Neutrophil (primary cell): Measurements from ENCODE around the gene DNAH7.

Experiments
- H3K27ac ChIP-seq: fragments of 200-600 bp; sonication (generic); 2 replicates; pipeline ENCODE4 v1.5.1; 2016; ENCODE audit warnings: mild to moderate bottlenecking, moderate library complexity
- H3K27me3 ChIP-seq: fragments of 200-600 bp; sonication (generic); 2 replicates; pipeline ENCODE4 v1.6.0; 2016; ENCODE audit warnings: mild to moderate bottlenecking
- H3K36me3 ChIP-seq: fragments of 200-600 bp; sonication (generic); 2 replicates; pipeline ENCODE4 v1.5.1; 2017
- H3K4me1 ChIP-seq, 2 experiments: fragments of 200-600 bp in 1 of 2; sonication (generic) in 1 of 2; 1 replicate in 1 of 2; 2 replicates in 1 of 2; pipeline versions ENCODE4 v1.5.1 to v1.6.1; 2013 to 2016; ENCODE audit warnings: low read depth in 1 of 2, low read length in 1 of 2, mild to moderate bottlenecking in 1 of 2, moderate library complexity in 1 of 2; ENCODE audit not compliant: control insufficient read depth in 1 of 2, insufficient read depth in 1 of 2
- H3K4me3 ChIP-seq, 2 experiments: fragments of 200-600 bp in 1 of 2; sonication (generic) in 1 of 2; 1 replicate in 1 of 2; 2 replicates in 1 of 2; pipeline ENCODE4 v1.5.1; 2013 to 2016; ENCODE audit warnings: low read depth in 1 of 2, low read length in 1 of 2, mild to moderate bottlenecking in 1 of 2, moderate library complexity in 1 of 2
- H3K9me3 ChIP-seq: fragments of 200-600 bp; sonication (generic); 2 replicates; pipeline ENCODE4 v1.5.1; 2016
- TF ChIP-seq, protein P1 (sequence below): fragments of 200-600 bp; sonication (generic); IDR thresholded peaks from 2 replicates; pipeline ENCODE4 v1.5.1; 2016; ENCODE audit warnings: antibody characterized with exemption

The DNAH7 gene

DNA sequence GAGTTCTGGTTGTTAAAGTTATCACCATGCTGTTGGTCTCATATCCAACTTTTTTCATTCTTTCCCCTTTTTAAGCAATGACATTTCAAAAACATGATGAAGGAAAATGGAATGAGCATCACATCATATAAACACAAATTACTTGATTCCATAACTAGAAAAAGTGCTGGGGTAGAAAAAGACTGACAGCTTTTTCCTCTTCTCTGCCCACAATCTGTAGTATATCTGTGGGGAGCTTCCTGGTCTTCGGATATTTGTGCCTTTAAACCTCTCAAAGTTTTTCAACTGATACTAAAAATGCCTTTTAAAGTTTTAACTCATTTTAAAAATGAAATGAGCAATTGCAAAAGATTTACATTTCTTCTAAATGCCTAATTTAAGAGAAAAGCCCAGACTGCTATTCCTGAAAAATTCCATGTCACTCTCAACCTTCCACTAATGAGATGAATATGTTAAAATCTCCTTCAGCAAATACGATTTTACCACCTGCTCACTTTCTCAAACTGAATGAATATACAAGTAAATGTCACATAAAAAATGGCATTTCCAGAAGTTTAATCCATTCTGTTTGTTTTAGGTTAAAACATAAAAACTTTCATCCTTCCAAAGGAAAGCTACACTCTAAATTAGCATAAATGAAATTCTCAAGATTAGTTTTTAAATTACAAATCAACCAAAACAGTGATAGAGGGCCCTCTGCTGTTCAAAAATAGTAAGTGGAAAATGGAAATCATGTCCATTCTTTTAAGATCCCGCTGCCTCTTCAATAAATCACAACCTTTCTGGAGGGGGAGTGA is 2.1 kb downstream of the DNAH7 start:
- TF ChIP-seq, protein P1, sequence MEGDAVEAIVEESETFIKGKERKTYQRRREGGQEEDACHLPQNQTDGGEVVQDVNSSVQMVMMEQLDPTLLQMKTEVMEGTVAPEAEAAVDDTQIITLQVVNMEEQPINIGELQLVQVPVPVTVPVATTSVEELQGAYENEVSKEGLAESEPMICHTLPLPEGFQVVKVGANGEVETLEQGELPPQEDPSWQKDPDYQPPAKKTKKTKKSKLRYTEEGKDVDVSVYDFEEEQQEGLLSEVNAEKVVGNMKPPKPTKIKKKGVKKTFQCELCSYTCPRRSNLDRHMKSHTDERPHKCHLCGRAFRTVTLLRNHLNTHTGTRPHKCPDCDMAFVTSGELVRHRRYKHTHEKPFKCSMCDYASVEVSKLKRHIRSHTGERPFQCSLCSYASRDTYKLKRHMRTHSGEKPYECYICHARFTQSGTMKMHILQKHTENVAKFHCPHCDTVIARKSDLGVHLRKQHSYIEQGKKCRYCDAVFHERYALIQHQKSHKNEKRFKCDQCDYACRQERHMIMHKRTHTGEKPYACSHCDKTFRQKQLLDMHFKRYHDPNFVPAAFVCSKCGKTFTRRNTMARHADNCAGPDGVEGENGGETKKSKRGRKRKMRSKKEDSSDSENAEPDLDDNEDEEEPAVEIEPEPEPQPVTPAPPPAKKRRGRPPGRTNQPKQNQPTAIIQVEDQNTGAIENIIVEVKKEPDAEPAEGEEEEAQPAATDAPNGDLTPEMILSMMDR = peak; percentile 40
- H3K27me3 ChIP-seq = no peaks in the 10 kb centered on the region

DNA sequence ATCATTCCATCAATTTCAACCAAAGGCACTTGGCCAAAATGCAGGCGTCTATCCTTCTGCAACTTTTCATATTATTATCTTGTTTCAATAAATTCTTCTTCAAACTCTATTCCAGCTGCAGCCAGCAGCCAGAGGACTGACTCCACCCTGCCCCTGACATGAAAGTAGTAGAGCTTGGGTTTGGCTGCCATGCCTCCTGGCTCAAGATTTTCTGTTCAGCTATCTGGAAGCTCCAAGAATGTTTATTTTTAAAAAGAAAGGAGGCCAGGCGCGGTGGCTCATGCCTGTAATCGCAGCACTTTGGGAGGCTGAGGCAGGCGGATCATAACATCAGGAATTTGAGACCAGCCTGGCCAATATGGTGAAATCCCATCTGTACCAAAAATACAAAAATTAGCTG is 4.9 kb downstream of the DNAH7 start:
- H3K9me3 ChIP-seq = no peaks in the 10 kb centered on the region
- no peaks in the 10 kb centered on the region for H3K27me3 ChIP-seq
- H3K27ac ChIP-seq = no peak overlapping the region
- TF ChIP-seq, protein P1 = no peak
- H3K4me1 ChIP-seq = peaks cover 8 to 12% of the 10 kb centered on the region in 2 experiments
- H3K4me3 ChIP-seq = no peak overlapping the region
- H3K36me3 ChIP-seq = no peaks in the 10 kb centered on the region

More for the DNA sequence above, 2.1 kb downstream of the DNAH7 start:
- peaks cover 11 to 21% of the 10 kb centered on the region in 2 experiments for H3K4me1 ChIP-seq
- no peaks in the 10 kb centered on the region for H3K36me3 ChIP-seq
- no peaks in the 10 kb centered on the region for H3K9me3 ChIP-seq
- H3K4me3 ChIP-seq = no peak overlapping the region
- no peak overlapping the region for H3K27ac ChIP-seq

DNA sequence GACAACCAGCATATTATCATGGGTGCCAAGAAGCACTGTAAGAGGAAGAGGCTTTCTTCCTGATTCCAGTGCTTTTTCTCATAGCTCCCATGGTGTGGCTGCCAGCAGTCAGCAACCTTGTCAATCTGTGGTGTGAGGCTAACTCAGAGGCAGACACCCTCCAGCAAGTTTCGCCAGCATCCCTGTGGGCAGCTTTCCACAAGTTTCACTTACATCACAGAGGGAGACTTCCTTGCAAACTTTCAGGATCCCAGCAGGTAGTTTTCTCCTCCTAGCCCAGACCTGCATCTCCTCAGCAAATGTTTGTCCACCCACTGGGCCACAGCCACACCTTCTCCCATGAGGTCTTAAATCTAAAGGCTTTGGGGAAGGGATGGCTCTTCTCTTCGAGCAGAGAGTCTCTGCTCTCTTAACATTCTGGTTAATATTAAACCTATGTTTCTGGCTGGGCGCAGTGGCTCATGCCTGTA is 9.1 kb downstream of the DNAH7 start:
- no peak overlapping the region for H3K4me3 ChIP-seq
- no peaks in the 10 kb centered on the region for H3K9me3 ChIP-seq
- TF ChIP-seq, protein P1 = no peak
- H3K4me1 ChIP-seq = no peaks in the 10 kb centered on the region
- no peaks in the 10 kb centered on the region for H3K27me3 ChIP-seq
- no peak overlapping the region for H3K27ac ChIP-seq
- H3K36me3 ChIP-seq = no peaks in the 10 kb centered on the region

DNA sequence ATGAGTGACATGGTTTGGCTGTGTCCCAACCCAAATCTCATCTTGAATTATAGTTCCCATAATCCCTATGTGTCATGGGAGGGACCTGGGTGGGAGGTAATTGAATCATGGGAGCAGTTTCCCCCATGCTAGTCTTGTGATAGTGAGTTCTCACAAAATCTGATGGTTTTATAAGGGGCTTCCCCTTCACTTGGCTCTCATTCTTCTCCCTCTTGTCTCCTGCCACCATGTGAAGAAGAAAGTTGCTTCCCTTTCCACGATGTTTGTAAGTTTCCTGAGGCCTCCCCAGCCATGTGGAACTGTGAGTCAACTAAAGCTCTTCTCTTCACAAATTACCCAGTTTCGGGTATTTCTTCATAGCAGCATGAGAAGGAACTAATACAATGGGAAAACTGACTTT is 14.0 kb downstream of the DNAH7 start:
- TF ChIP-seq, protein P1 = no peak
- no peaks in the 10 kb centered on the region for H3K4me1 ChIP-seq
- no peaks in the 10 kb centered on the region for H3K27me3 ChIP-seq

DNA sequence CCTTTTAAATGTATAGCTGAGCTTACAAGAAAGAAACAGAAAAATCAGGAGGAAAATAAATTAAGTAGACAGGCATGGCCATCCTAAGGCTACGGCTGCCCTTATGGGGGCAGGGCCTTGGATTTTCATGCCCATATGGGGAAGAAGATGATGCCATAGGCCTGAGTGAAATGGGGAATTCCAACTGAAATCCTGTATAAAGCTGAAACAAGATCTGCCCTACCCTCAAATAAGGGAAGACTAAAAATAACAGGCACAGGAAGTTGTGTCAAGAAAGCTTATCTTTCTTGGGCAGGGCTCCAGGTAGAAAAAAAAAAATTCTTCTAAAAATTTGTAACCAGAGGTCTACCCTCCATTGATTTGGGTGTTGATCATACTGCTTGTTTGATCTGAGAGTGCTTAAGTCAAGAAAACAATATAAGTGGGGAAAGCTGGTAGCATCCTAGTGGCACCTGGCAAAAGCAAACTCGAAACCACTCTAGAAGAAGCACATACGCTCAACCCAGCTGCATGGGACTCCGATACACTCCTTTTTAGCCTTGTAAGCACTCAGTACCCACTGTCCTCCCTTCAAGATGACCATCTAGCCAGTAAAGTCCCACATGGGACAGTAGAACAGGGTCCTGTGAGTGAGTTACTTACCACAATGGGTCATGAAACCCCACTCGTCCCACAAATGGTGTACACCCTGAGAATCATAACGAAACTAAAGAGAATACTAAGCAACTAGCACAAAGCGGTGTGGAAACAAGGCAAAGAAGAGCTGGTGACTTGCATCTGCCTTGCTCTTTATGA is 22.3 kb downstream of the DNAH7 start:
- TF ChIP-seq, protein P1 = no peak
- H3K4me3 ChIP-seq = no peak overlapping the region

More for the DNA sequence above, 14.0 kb downstream of the DNAH7 start:
- Histone ChIP-seq H3K9me3 (no peaks in the 10 kb centered on the region), H3K27ac (no peak overlapping the region), H3K36me3 (no peaks in the 10 kb centered on the region), H3K4me3 (no peak overlapping the region)

More for the DNA sequence above, 22.3 kb downstream of the DNAH7 start:
- Histone ChIP-seq H3K27me3 (no peaks in the 10 kb centered on the region), H3K9me3 (no peaks in the 10 kb centered on the region), H3K4me1 (no peaks in the 10 kb centered on the region), H3K27ac (no peak overlapping the region), H3K36me3 (no peaks in the 10 kb centered on the region)
